Liver (tissue), 3 donors: ENCODE results near the gene SEC31A.

Experiments used
- JUND ChIP-seq, 2 donors: IDR thresholded peaks; 2 replicates each; pipeline ENCODE4 v1.6.1; 2016; ENCODE audit warnings: antibody characterized with exemption in 2 of 2
- TF ChIP-seq, protein P1 (sequence below): IDR thresholded peaks from 2 replicates; pipeline ENCODE4 v1.6.1; 2016; ENCODE audit warnings: antibody characterized with exemption
- TF ChIP-seq, protein P2 (sequence below): fragments of 150-350 bp; IDR thresholded peaks from 2 replicates; pipeline ENCODE4 v1.5.1; 2017; ENCODE audit warnings: improper control_type of control experiment, low read depth, low read length; ENCODE audit not compliant: missing input control
- donor health status: healthy.
- donor health status: healthy.

DNA sequence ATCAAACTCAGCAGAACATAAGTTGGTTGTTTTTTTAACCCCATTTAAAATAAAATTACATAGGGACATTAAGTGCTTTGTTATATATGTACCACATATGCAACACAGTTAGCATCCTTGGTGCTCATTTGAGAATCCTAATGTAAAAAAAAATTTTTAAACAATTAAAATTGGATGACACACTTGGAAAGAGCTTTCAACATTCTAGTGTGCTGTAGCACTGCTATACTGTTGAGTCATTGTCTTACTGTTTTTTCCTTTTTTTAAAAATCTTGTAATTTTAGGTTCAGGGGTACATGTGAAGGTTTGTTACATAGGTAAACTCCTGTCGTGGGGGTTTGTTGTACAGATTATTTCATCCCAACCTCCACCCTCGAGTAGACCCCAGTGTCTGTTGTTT, 22.4 kb upstream of the SEC31A start:
- TF ChIP-seq, protein P1, sequence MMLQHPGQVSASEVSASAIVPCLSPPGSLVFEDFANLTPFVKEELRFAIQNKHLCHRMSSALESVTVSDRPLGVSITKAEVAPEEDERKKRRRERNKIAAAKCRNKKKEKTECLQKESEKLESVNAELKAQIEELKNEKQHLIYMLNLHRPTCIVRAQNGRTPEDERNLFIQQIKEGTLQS = no peak
- no peak for TF ChIP-seq JUND (IDR thresholded peaks at IDR 0.05)
- TF ChIP-seq, protein P2, sequence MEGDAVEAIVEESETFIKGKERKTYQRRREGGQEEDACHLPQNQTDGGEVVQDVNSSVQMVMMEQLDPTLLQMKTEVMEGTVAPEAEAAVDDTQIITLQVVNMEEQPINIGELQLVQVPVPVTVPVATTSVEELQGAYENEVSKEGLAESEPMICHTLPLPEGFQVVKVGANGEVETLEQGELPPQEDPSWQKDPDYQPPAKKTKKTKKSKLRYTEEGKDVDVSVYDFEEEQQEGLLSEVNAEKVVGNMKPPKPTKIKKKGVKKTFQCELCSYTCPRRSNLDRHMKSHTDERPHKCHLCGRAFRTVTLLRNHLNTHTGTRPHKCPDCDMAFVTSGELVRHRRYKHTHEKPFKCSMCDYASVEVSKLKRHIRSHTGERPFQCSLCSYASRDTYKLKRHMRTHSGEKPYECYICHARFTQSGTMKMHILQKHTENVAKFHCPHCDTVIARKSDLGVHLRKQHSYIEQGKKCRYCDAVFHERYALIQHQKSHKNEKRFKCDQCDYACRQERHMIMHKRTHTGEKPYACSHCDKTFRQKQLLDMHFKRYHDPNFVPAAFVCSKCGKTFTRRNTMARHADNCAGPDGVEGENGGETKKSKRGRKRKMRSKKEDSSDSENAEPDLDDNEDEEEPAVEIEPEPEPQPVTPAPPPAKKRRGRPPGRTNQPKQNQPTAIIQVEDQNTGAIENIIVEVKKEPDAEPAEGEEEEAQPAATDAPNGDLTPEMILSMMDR = no peak
